Loucy (cell line): ENCODE measurements around the gene FGF10.

ENCODE experiments used
- EZH2phosphoT487 ChIP-seq: fragments of 200-600 bp; IDR thresholded peaks from 2 replicates; pipeline ENCODE4 v1.6.1; 2018; ENCODE audit warnings: antibody characterized with exemption, mild to moderate bottlenecking, moderate library complexity, borderline replicate concordance
- TF ChIP-seq, protein P1 (sequence below): fragments of 200-600 bp; sonication (generic); conservative IDR thresholded peaks from 2 replicates; pipeline ENCODE4 v1.5.1; 2014; ENCODE audit warnings: mild to moderate bottlenecking, antibody characterized with exemption, low read length

DNA sequence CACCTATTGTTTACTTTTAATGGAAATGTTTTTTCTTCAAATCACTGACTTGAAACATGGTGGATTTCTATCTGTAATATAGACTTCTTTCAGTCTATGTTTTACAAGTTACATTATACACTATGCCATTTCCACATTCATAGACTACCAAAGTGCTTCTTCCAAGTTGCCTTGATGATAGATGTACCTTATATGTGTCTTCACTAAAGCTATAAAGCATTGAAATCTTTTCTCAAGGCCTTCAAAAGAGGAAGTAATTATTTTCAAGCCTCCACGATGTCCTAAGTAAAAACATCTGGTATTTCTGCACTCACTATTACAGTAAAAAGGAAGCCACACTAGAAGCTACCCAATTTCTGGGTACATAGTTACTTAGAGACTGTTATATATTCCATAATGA, 113.3 kb downstream of the FGF10 start:
- TF ChIP-seq, protein P1, sequence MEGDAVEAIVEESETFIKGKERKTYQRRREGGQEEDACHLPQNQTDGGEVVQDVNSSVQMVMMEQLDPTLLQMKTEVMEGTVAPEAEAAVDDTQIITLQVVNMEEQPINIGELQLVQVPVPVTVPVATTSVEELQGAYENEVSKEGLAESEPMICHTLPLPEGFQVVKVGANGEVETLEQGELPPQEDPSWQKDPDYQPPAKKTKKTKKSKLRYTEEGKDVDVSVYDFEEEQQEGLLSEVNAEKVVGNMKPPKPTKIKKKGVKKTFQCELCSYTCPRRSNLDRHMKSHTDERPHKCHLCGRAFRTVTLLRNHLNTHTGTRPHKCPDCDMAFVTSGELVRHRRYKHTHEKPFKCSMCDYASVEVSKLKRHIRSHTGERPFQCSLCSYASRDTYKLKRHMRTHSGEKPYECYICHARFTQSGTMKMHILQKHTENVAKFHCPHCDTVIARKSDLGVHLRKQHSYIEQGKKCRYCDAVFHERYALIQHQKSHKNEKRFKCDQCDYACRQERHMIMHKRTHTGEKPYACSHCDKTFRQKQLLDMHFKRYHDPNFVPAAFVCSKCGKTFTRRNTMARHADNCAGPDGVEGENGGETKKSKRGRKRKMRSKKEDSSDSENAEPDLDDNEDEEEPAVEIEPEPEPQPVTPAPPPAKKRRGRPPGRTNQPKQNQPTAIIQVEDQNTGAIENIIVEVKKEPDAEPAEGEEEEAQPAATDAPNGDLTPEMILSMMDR: no peak
- TF ChIP-seq EZH2phosphoT487: no peak
